ENCODE results near the gene CACHD1. TPM values are rescaled to one million over a fixed set of nuclear protein-coding genes. Genes with fewer than 3 reads are reported as not detected.

CACHD1 gene
- total RNA-seq, 1 donor from 2014 or later: 44.6 TPM

DNA sequence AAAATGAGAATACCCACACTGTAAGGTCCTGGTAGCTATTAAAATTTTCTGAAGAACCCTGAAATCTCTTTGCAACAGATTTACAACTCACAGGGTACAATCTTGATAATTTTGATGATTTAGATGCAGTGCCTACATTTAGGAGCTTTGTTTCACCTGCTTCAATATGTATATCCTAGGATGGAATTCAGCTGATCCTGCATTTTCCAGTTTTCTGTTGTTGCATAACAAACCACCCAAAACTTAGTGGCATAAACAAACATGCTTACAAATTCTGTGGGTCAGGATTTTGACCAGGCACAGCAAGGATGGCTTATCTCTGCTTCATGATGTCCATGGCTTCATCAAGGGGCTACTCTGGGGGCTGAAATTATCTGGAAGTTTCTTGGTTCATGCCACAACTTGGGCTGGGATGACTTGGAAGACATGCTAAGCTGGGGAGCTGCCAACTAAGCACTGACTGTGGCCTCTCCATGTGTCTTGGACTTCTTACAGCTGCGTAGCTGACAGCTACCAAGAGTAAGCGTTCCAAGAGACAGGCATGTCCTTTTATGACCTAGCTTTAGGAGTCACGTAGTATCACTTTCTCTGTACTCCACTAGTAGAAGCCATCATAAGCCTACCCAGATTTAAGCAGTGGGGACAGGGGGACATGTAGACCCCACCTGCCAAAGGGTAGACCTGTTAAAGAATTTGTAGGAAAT, 108.5 kb downstream of the CACHD1 start:
- Mint-ChIP-seq H3K4me3 (no peak overlapping the region), H3K27me3 (no peaks in the 10 kb centered on the region), H3K36me3 (peaks cover 5% of the 10 kb centered on the region), H3K9me3 (no peaks in the 10 kb centered on the region), H3K4me1 (ENCODE audit: unreplicated experiment) (peaks cover 40% of the 10 kb centered on the region), H3K27ac (no peak overlapping the region)
- TF ChIP-seq, protein P1, sequence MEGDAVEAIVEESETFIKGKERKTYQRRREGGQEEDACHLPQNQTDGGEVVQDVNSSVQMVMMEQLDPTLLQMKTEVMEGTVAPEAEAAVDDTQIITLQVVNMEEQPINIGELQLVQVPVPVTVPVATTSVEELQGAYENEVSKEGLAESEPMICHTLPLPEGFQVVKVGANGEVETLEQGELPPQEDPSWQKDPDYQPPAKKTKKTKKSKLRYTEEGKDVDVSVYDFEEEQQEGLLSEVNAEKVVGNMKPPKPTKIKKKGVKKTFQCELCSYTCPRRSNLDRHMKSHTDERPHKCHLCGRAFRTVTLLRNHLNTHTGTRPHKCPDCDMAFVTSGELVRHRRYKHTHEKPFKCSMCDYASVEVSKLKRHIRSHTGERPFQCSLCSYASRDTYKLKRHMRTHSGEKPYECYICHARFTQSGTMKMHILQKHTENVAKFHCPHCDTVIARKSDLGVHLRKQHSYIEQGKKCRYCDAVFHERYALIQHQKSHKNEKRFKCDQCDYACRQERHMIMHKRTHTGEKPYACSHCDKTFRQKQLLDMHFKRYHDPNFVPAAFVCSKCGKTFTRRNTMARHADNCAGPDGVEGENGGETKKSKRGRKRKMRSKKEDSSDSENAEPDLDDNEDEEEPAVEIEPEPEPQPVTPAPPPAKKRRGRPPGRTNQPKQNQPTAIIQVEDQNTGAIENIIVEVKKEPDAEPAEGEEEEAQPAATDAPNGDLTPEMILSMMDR (conservative IDR thresholded peaks at IDR 0.05): no peak
- DNase-seq (ENCODE audit: extremely low spot score, unreplicated experiment): no peak

DNA sequence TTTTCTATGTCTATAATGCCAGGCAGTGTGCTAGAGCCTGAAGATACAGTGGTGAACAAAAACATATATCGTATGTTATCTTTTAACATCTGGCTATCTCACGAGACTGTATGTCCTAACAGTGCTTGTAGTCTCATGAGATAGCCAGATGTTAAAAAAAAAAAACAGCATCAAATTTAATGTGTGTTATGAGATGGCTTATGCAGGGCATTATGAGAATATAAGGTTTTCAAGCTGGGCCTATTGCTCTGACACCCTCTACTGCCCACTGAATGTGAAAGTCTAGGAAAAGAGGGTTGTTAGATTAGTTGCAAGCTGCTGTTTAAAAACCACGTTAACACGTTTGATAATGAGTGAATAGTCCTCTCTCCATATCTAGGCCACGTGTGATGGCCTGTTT, 109.8 kb downstream of the CACHD1 start:
- H3K27ac Mint-ChIP-seq: no peak overlapping the region
- no peak overlapping the region for H3K4me3 Mint-ChIP-seq
- no peak for DNase-seq (ENCODE audit: extremely low spot score, unreplicated experiment)
- H3K9me3 Mint-ChIP-seq: no peaks in the 10 kb centered on the region
- H3K27me3 Mint-ChIP-seq: no peaks in the 10 kb centered on the region
- H3K4me1 Mint-ChIP-seq (ENCODE audit: unreplicated experiment): peaks cover 27% of the 10 kb centered on the region
- TF ChIP-seq, protein P1 (conservative IDR thresholded peaks at IDR 0.05): no peak
- peaks cover 15% of the 10 kb centered on the region for H3K36me3 Mint-ChIP-seq

DNA sequence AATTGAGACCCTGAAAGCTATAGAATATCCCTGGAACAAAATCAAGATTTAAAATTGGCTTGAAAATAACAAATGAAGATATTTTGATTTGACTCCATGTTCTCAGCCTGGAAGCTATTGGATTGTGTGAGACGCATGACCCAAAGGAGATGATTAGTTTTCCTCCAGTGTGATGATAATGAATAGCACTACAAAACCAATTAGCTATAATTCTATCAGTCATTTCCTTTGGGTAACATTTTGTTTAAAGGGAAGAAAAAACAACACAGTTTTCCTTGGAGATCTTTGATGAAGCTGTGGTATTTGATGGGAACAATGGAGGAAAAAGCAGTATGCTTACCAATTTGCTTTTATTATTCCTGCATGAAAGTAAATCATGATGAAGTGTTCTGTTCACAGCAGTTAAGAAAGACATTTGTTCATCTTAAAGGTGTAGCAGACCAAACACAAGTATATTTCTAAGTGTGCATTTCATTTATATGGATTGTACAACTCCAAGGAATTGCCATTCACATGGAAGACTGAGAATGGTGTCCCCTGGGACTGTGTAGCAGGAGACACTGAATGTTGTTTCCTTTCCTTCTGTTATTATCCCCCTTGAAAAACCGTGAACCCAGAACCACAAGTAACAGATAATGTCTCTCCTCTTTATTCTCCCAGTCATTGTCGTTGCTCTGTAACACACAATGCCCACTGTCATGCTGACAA, 111.4 kb downstream of the CACHD1 start:
- H3K27ac Mint-ChIP-seq: no peak overlapping the region
- H3K4me3 Mint-ChIP-seq: no peak overlapping the region
- no peak for DNase-seq (ENCODE audit: extremely low spot score, unreplicated experiment)
- peaks cover 20% of the 10 kb centered on the region for H3K36me3 Mint-ChIP-seq
- H3K27me3 Mint-ChIP-seq: no peaks in the 10 kb centered on the region
- TF ChIP-seq, protein P1 (conservative IDR thresholded peaks at IDR 0.05): no peak
- H3K4me1 Mint-ChIP-seq (ENCODE audit: unreplicated experiment): peaks cover 15% of the 10 kb centered on the region
- no peaks in the 10 kb centered on the region for H3K9me3 Mint-ChIP-seq

DNA sequence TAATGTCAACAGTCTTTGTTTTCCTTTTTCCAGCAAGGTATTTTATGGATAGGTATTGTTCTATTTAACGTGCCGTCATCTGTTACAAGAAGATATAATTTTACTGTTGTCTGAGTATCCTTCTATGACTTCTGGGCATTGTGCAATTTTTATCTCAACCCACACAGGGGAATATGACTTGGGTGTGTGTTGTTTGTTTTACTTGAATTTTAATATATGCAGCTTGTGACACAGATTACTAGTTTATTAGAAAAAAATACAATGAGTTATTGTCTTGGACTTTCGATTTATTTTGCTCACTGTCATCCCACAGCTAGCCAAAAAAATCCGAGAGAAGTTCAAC, 111.9 kb downstream of the CACHD1 start:
- no peak overlapping the region for H3K4me3 Mint-ChIP-seq
- peaks cover 13% of the 10 kb centered on the region for H3K4me1 Mint-ChIP-seq (ENCODE audit: unreplicated experiment)
- H3K36me3 Mint-ChIP-seq: peaks cover 20% of the 10 kb centered on the region
- no peak for DNase-seq (ENCODE audit: extremely low spot score, unreplicated experiment)
- H3K9me3 Mint-ChIP-seq: no peaks in the 10 kb centered on the region
- no peaks in the 10 kb centered on the region for H3K27me3 Mint-ChIP-seq
- TF ChIP-seq, protein P1 (conservative IDR thresholded peaks at IDR 0.05): no peak
- no peak overlapping the region for H3K27ac Mint-ChIP-seq

DNA sequence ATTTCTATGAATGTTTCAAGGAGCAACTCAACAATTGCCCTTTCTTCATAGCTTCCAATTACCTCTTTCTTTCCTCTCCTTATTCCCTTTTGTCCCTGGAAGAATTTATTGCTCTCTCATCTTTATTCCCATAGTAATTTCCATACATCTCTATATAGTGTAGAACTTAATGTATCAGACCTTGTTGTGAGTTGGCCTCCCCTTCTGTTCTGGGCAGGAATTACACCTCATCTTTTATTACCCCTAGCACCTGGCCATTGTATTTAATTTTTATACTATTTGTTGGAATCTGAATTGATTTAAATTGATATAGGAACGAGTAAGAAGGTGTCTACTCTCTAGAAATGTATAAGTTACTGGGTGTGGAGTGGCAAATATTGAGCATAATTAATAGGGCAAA, 114.5 kb downstream of the CACHD1 start:
- Mint-ChIP-seq H3K27ac (no peak overlapping the region), H3K4me3 (no peak overlapping the region), H3K36me3 (peaks cover 23% of the 10 kb centered on the region), H3K4me1 (ENCODE audit: unreplicated experiment) (peaks cover 9% of the 10 kb centered on the region), H3K9me3 (no peaks in the 10 kb centered on the region), H3K27me3 (no peaks in the 10 kb centered on the region)
- DNase-seq (ENCODE audit: extremely low spot score, unreplicated experiment): no peak
- TF ChIP-seq, protein P1 (conservative IDR thresholded peaks at IDR 0.05): peak; percentile 41
